ENCODE data around the gene PARL. TPM values are rescaled to one million over a fixed set of nuclear protein-coding genes. Genes with fewer than 3 reads are reported as not detected.

PARL gene
- polyA plus RNA-seq, 1 of the 3 experiments (the other 2 are of a cell fraction) = 50.1 TPM

DNA sequence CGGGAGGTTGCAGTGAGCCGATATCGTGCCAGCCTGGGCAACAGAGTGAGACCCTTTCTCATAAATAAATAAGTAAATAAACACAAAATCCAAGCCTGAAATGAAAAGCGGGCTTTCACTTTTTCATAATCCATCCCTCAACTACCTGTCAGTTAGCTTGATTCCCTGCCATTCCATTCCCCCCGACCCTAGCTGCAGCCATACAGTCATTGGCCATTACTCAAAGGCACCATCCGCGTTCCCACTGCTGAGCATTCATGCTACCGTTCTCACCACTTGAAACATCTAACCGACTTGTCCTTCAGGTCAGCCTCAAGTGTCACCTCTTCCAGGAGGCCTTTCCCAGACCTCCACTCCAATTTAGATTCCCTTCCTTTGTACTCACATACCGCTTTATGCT lies 1.1 kb upstream of the PARL start (continued):
- TF ChIP-seq EP300 (IDR thresholded peaks at IDR 0.05; ENCODE audit: borderline replicate concordance in 1 of 2, low read depth in 1 of 2, low read length in 1 of 2) = no peak
- TF ChIP-seq RCOR1 (IDR thresholded peaks at IDR 0.05; ENCODE audit: low read length) = no peak
- TF ChIP-seq, protein P1, sequence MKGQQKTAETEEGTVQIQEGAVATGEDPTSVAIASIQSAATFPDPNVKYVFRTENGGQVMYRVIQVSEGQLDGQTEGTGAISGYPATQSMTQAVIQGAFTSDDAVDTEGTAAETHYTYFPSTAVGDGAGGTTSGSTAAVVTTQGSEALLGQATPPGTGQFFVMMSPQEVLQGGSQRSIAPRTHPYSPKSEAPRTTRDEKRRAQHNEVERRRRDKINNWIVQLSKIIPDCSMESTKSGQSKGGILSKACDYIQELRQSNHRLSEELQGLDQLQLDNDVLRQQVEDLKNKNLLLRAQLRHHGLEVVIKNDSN (IDR thresholded peaks at IDR 0.05; ENCODE audit: borderline replicate concordance, low read depth) = no peak

DNA sequence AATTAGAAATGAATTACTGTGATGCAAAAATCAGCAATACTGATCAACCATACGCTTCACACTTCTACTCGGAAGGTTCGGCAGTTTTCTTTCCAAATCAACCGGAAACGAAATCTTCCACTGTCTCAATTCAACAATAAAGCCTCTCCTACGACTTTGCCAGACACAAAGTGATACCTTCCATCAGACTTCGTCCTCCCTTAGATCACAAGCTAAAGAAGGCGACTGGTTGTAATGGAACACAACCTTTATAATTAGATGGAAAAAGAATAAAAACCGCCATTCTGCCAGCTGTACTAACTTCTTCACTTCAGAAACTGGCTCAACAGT lies 618 bp downstream of the PARL start:
- ChIA-PET CTCF (interaction anchor here (0.6 to 4.0 kb wide), 35 partner anchors 9 to 761 kb away, joined by 3 to 50 read pairs (median 4); partner anchors contain the start of genes EIF2B5 and MAP6D1), POLR2A (interaction anchor here (0.7 to 1.6 kb wide), 5 partner anchors 12 to 413 kb away, joined by 3 to 9 read pairs (median 3); partner anchors contain the start of gene MAP6D1)
- H3K9me2 ChIP-seq = no peaks in the 10 kb centered on the region
- H3K27me3 ChIP-seq (ENCODE audit: insufficient read depth) = no peaks in the 10 kb centered on the region
- WGBS (ENCODE audit: low lambda C conversion rate) = 2% methylated on average over 9 of the region's 9 CpGs
- peak overlapping the region; percentile 62 to 74 for H3K27ac ChIP-seq (ENCODE audit: low read depth in 2 of 2, low read length in 1 of 2)
- H3K4me1 ChIP-seq (ENCODE audit: control insufficient read depth in 1 of 2, insufficient read depth in 2 of 2, low read depth in 1 of 2, low read length in 1 of 2) = peaks cover 0 to 11% of the 10 kb centered on the region in 2 experiments; a peak in 2 of 4 replicates
- H3K79me2 ChIP-seq (ENCODE audit: insufficient read depth) = peaks cover 55% of the 10 kb centered on the region
- no peaks in the 10 kb centered on the region for H3K9me3 ChIP-seq
- H3F3A ChIP-seq (replicated peaks; ENCODE audit: insufficient read depth) = no peaks in the 10 kb centered on the region
- peak overlapping the region; percentile 88 for H3K4me2 ChIP-seq
- no peak for TF ChIP-seq TCF12 (IDR thresholded peaks at IDR 0.05)
- TF ChIP-seq, protein P2, sequence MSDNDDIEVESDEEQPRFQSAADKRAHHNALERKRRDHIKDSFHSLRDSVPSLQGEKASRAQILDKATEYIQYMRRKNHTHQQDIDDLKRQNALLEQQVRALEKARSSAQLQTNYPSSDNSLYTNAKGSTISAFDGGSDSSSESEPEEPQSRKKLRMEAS (IDR thresholded peaks at IDR 0.05; ENCODE audit: low read depth) = 0 out of 2 replicates have a peak, but pooled peaks have one; percentile 23
- H4K20me1 ChIP-seq (ENCODE audit: insufficient read depth) = peaks cover 33% of the 10 kb centered on the region
- H3K9ac ChIP-seq = peak overlapping the region; percentile 89
- H3K4me3 ChIP-seq (ENCODE audit: low read depth in 2 of 2, low read length in 1 of 2) = peak overlapping the region; percentile 78 to 97
- DNase-seq = no peak
- no peaks in the 10 kb centered on the region for H3K36me3 ChIP-seq (replicated peaks in 1 of 2; ENCODE audit: control insufficient read depth in 1 of 2, insufficient read depth in 2 of 2, low read length in 1 of 2)
- H2AFZ ChIP-seq (ENCODE audit: low read depth) = peak overlapping the region; percentile 95; the same call in 1 of the 2 replicates

DNA sequence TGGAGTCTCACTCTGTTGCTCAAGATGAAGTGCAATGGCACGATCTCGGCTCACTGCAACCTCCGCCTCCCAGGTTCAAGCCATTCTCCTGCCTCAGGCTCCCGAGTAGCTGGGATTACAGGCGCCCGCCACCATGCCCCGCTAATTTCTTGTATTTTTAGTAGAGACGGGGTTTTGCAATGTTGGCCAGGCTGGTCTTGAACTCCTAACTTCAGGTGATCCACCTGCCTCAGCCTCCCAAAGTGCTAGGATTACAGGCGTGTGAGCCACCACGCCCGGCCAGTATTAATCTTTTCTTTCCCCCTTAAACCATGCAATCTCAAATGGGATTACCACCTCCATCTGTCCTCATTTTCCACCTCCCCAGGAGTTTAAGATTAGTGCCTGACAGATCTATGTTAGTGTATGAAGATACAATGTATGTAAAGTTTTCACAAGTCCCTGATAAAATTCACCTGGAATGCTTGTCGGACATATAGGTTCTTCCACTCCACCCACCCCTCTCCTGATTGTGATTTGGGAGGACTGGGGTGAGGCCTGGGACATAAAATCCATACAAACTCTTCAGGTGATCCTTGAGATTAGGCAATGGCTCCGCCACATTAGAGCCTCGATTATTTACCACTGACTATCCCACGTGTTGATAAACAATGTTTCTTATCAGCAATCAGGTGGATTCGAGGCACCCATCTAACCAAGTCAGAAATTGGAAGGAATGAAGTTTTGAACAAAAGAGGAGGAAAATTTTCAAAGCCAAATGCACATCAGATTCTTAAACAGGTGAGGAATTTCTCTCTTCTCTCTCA lies 1.2 kb downstream of the PARL start:
- Histone ChIP-seq H3K4me1 (ENCODE audit: control insufficient read depth in 1 of 2, insufficient read depth in 2 of 2, low read depth in 1 of 2, low read length in 1 of 2) (peaks cover 0 to 11% of the 10 kb centered on the region in 2 experiments; a peak in 2 of 4 replicates), H3K4me3 (ENCODE audit: low read depth in 2 of 2, low read length in 1 of 2) (peak overlapping the region; percentile 78 to 97), H3K9ac (peak overlapping the region; percentile 89), H3K27me3 (ENCODE audit: insufficient read depth) (no peaks in the 10 kb centered on the region), H3F3A (replicated peaks; ENCODE audit: insufficient read depth) (no peaks in the 10 kb centered on the region), H3K9me3 (no peaks in the 10 kb centered on the region), H4K20me1 (ENCODE audit: insufficient read depth) (peaks cover 38% of the 10 kb centered on the region), H2AFZ (ENCODE audit: low read depth) (no peak overlapping the region), H3K79me2 (ENCODE audit: insufficient read depth) (peaks cover 61% of the 10 kb centered on the region), H3K27ac (ENCODE audit: low read depth in 2 of 2, low read length in 1 of 2) (peak overlapping the region in 1 of 2 experiments; percentile 62; a peak in 3 of 4 replicates), H3K4me2 (peak overlapping the region; percentile 88), H3K36me3 (replicated peaks in 1 of 2; ENCODE audit: control insufficient read depth in 1 of 2, insufficient read depth in 2 of 2, low read length in 1 of 2) (no peaks in the 10 kb centered on the region), H3K9me2 (no peaks in the 10 kb centered on the region)
- DNase-seq = no peak
- POLR2A ChIA-PET = interaction anchor here (0.8 to 1.6 kb wide), 3 partner anchors 59 to 414 kb away, joined by 3 to 9 read pairs (median 3); partner anchors contain the start of gene MAP6D1
- WGBS (ENCODE audit: low lambda C conversion rate) = 48% methylated on average over 16 of the region's 16 CpGs
- CTCF ChIA-PET = interaction anchor here (0.8 to 4.0 kb wide), 12 partner anchors 12 to 586 kb away, joined by 3 to 50 read pairs (median 4); partner anchors contain the start of gene MAP6D1
- no peak for TF ChIP-seq EP300 (IDR thresholded peaks at IDR 0.05; ENCODE audit: borderline replicate concordance in 1 of 2, low read depth in 1 of 2, low read length in 1 of 2)
- TF ChIP-seq, protein P3, sequence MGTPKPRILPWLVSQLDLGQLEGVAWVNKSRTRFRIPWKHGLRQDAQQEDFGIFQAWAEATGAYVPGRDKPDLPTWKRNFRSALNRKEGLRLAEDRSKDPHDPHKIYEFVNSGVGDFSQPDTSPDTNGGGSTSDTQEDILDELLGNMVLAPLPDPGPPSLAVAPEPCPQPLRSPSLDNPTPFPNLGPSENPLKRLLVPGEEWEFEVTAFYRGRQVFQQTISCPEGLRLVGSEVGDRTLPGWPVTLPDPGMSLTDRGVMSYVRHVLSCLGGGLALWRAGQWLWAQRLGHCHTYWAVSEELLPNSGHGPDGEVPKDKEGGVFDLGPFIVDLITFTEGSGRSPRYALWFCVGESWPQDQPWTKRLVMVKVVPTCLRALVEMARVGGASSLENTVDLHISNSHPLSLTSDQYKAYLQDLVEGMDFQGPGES (IDR thresholded peaks at IDR 0.05; ENCODE audit: low read depth, low read length) = no peak
- no peak for TF ChIP-seq FOXM1 (IDR thresholded peaks at IDR 0.05; ENCODE audit: low read depth)
- no peak for TF ChIP-seq MEF2A (IDR thresholded peaks at IDR 0.05; ENCODE audit: borderline replicate concordance, low read depth)
- TF ChIP-seq TCF12 (IDR thresholded peaks at IDR 0.05) = no peak
- no peak for TF ChIP-seq ELF1 (IDR thresholded peaks at IDR 0.05)
- TF ChIP-seq RXRA (IDR thresholded peaks at IDR 0.05; ENCODE audit: borderline replicate concordance, low read depth) = no peak
- no peak for TF ChIP-seq MXI1 (IDR thresholded peaks at IDR 0.05; ENCODE audit: low read depth, low read length)
- TF ChIP-seq, protein P2 (IDR thresholded peaks at IDR 0.05; ENCODE audit: low read depth) = no peak
- TF ChIP-seq POLR2AphosphoS5 (IDR thresholded peaks at IDR 0.05; ENCODE audit: low read depth, low read length) = no peak
- no peak for TF ChIP-seq RAD21 (IDR thresholded peaks at IDR 0.05; ENCODE audit: low read length)
- TF ChIP-seq SMC3 (IDR thresholded peaks at IDR 0.05; ENCODE audit: low read depth, low read length) = no peak
- TF ChIP-seq, protein P4, sequence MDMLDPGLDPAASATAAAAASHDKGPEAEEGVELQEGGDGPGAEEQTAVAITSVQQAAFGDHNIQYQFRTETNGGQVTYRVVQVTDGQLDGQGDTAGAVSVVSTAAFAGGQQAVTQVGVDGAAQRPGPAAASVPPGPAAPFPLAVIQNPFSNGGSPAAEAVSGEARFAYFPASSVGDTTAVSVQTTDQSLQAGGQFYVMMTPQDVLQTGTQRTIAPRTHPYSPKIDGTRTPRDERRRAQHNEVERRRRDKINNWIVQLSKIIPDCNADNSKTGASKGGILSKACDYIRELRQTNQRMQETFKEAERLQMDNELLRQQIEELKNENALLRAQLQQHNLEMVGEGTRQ (IDR thresholded peaks at IDR 0.05; ENCODE audit: borderline replicate concordance, low read depth, low read length) = no peak
- TF ChIP-seq, protein P5, sequence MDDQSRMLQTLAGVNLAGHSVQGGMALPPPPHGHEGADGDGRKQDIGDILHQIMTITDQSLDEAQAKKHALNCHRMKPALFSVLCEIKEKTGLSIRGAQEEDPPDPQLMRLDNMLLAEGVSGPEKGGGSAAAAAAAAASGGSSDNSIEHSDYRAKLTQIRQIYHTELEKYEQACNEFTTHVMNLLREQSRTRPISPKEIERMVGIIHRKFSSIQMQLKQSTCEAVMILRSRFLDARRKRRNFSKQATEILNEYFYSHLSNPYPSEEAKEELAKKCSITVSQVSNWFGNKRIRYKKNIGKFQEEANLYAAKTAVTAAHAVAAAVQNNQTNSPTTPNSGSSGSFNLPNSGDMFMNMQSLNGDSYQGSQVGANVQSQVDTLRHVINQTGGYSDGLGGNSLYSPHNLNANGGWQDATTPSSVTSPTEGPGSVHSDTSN (IDR thresholded peaks at IDR 0.05) = no peak
- no peak for TF ChIP-seq RCOR1 (IDR thresholded peaks at IDR 0.05; ENCODE audit: low read length)
- no peak for TF ChIP-seq FOXJ3 (CRISPR knock-in tag; IDR thresholded peaks at IDR 0.05)
- TF ChIP-seq RFX5 (IDR thresholded peaks at IDR 0.05; ENCODE audit: low read length) = no peak

Measured in SK-N-SH (cell line).